ENCODE measurements around the gene SLC26A9. TPM values are rescaled to one million over a fixed set of nuclear protein-coding genes. Genes with fewer than 3 reads are reported as not detected.

SLC26A9 gene
- total and polyA plus RNA-seq, 2 donors (not counting 1 experiment from before 2014, with no cell fraction given): not detected

DNA sequence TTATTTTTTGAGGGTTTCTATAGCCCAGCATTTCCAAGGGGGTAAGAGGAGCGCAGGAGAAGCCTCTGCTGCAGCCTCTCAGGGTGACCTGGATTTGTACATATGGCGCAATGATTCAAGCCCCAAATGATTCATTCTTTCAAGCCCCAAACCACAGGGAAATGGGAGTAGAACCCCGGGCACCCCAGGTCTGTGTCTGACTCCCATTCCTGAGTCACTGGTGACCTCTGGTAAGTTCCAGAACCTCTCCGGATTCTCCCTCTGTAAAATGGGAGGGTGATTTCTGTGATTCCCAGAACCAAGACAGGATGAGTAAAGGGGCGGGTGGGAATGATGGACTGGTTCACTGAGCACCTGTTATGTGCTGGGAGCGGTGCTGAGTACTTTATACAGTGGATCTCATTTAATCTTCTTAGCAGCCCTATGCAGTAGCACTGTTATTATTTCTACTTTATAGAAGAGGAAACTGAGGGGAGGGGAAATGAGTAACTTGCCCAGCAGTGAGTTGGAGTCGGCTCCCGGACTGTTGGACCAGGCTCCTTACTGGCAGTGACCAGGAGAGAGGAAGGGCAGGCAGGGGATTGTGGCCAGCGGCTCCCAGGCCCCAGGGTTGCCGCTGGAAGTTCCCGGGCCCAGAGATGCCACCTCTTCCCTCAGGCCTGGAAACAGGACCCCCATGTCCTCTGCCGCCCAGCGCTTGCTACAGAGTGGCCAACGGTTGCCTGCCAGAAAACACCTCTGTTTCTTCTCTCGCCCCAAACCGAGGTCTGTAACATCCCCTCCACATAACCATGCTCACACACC lies 20.3 kb upstream of the SLC26A9 start:
- Mint-ChIP-seq H3K9me3 (ENCODE audit: insufficient read depth) (no peaks in the 10 kb centered on the region), H3K27ac (no peak overlapping the region), H3K4me3 (no peak overlapping the region), H3K27me3 (peaks cover 17% of the 10 kb centered on the region), H3K4me1 (no peaks in the 10 kb centered on the region)
- H3K4me2 ChIP-seq (replicated peaks; ENCODE audit: low read depth, low read length, poor library complexity, severe bottlenecking): no peak overlapping the region
- no peak for ATAC-seq (ENCODE audit: low read depth)
- no peak overlapping the region for H3K9ac ChIP-seq (ENCODE audit: low read length)
- intact Hi-C loops (cut with micrococcal nuclease): no loop called here
- POLR2A ChIA-PET: no interaction called here
- H3K79me2 ChIP-seq (ENCODE audit: control insufficient read depth, insufficient read depth, low read length): no peaks in the 10 kb centered on the region
- H3K4me3 ChIP-seq (ENCODE audit: control extremely low read depth in 1 of 5, extremely low read depth in 1 of 5, insufficient read depth in 1 of 5, low read depth in 2 of 5, low read length in 4 of 5): no peak overlapping the region
- 93% methylated on average over 14 of the region's 16 CpGs for WGBS (ENCODE audit: insufficient coverage)
- H3K36me3 ChIP-seq (replicated peaks in 1 of 2; ENCODE audit: control extremely low read depth in 1 of 2, control insufficient read depth in 1 of 2, extremely low read depth in 1 of 2, insufficient read depth in 2 of 2, low read length in 1 of 2): no peaks in the 10 kb centered on the region
- CTCF ChIA-PET: interaction anchor here (1.6 to 2.2 kb wide), 2 partner anchors 14 kb away, joined by 5 to 10 read pairs; no protein-coding TSS in a partner anchor
- no peak for TF ChIP-seq EZH2 (IDR thresholded peaks at IDR 0.05; ENCODE audit: borderline replicate concordance, insufficient read depth, low read depth, low read length, poor library complexity, severe bottlenecking)
- TF ChIP-seq, protein P1, sequence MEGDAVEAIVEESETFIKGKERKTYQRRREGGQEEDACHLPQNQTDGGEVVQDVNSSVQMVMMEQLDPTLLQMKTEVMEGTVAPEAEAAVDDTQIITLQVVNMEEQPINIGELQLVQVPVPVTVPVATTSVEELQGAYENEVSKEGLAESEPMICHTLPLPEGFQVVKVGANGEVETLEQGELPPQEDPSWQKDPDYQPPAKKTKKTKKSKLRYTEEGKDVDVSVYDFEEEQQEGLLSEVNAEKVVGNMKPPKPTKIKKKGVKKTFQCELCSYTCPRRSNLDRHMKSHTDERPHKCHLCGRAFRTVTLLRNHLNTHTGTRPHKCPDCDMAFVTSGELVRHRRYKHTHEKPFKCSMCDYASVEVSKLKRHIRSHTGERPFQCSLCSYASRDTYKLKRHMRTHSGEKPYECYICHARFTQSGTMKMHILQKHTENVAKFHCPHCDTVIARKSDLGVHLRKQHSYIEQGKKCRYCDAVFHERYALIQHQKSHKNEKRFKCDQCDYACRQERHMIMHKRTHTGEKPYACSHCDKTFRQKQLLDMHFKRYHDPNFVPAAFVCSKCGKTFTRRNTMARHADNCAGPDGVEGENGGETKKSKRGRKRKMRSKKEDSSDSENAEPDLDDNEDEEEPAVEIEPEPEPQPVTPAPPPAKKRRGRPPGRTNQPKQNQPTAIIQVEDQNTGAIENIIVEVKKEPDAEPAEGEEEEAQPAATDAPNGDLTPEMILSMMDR (IDR thresholded peaks at IDR 0.05): no peak
- DNase-seq: no peak
- H3K27ac ChIP-seq (ENCODE audit: low read length in 2 of 2): no peak overlapping the region
- H3K27me3 ChIP-seq (replicated peaks in 1 of 4; ENCODE audit: control extremely low read depth in 1 of 4, control insufficient read depth in 3 of 4, insufficient read depth in 4 of 4, low read length in 3 of 4): no peaks in the 10 kb centered on the region
- no peaks in the 10 kb centered on the region for H3K4me1 ChIP-seq (ENCODE audit: control insufficient read depth in 2 of 2, insufficient read depth in 2 of 2, low read length in 2 of 2)
- H2AFZ ChIP-seq (ENCODE audit: insufficient read depth, low read depth, low read length, poor library complexity, severe bottlenecking): no peak overlapping the region
- H4K20me1 ChIP-seq (ENCODE audit: control insufficient read depth, insufficient read depth, low read length, poor library complexity, severe bottlenecking): no peaks in the 10 kb centered on the region
- no peaks in the 10 kb centered on the region for H3K9me3 ChIP-seq (ENCODE audit: control extremely low read depth in 1 of 3, control insufficient read depth in 2 of 3, insufficient read depth in 1 of 3, low read length in 2 of 3)

DNA sequence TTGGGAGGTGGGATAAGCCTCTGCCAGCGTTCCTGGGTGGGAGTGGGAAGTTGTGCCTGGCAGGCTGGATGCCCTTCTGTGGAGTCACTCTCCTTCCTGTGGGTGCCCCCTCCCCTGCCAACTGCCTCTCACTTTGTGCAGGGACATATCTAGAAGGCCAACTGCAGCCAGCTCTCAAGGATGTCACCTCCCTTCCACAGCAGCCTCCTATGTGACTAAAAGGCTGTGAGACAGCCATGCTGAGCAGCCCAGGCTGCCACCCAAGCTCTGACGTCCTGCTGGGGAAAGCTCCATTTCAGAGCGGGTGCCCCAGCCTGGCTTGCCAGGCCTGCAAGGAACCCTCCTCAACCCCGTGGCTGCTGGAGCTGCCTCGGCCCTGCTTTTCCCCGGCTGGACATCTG lies 19.6 kb upstream of the SLC26A9 start:
- Mint-ChIP-seq H3K9me3 (ENCODE audit: insufficient read depth) (no peaks in the 10 kb centered on the region), H3K4me3 (no peak overlapping the region), H3K4me1 (no peaks in the 10 kb centered on the region), H3K27me3 (peaks cover 17% of the 10 kb centered on the region), H3K27ac (no peak overlapping the region)
- Histone ChIP-seq H3K4me2 (replicated peaks; ENCODE audit: low read depth, low read length, poor library complexity, severe bottlenecking) (no peak overlapping the region), H3K79me2 (ENCODE audit: control insufficient read depth, insufficient read depth, low read length) (no peaks in the 10 kb centered on the region), H3K9me3 (ENCODE audit: control extremely low read depth in 1 of 3, control insufficient read depth in 2 of 3, insufficient read depth in 1 of 3, low read length in 2 of 3) (no peaks in the 10 kb centered on the region), H3K27me3 (replicated peaks in 1 of 4; ENCODE audit: control extremely low read depth in 1 of 4, control insufficient read depth in 3 of 4, insufficient read depth in 4 of 4, low read length in 3 of 4) (no peaks in the 10 kb centered on the region), H3K9ac (ENCODE audit: low read length) (no peak overlapping the region), H2AFZ (ENCODE audit: insufficient read depth, low read depth, low read length, poor library complexity, severe bottlenecking) (no peak overlapping the region), H3K4me1 (ENCODE audit: control insufficient read depth in 2 of 2, insufficient read depth in 2 of 2, low read length in 2 of 2) (no peaks in the 10 kb centered on the region), H3K27ac (ENCODE audit: low read length in 2 of 2) (no peak overlapping the region), H3K4me3 (ENCODE audit: control extremely low read depth in 1 of 5, extremely low read depth in 1 of 5, insufficient read depth in 1 of 5, low read depth in 2 of 5, low read length in 4 of 5) (no peak overlapping the region), H4K20me1 (ENCODE audit: control insufficient read depth, insufficient read depth, low read length, poor library complexity, severe bottlenecking) (no peaks in the 10 kb centered on the region), H3K36me3 (replicated peaks in 1 of 2; ENCODE audit: control extremely low read depth in 1 of 2, control insufficient read depth in 1 of 2, extremely low read depth in 1 of 2, insufficient read depth in 2 of 2, low read length in 1 of 2) (no peaks in the 10 kb centered on the region)
- TF ChIP-seq, protein P1 (IDR thresholded peaks at IDR 0.05): no peak
- no peak for TF ChIP-seq EZH2 (IDR thresholded peaks at IDR 0.05; ENCODE audit: borderline replicate concordance, insufficient read depth, low read depth, low read length, poor library complexity, severe bottlenecking)
- intact Hi-C loops (cut with micrococcal nuclease): no loop called here
- POLR2A ChIA-PET: no interaction called here
- CTCF ChIA-PET: interaction anchor here (1.6 kb wide), 1 partner anchor 15 kb away, joined by 5 read pairs; no protein-coding TSS in a partner anchor
- DNase-seq (no peak), ATAC-seq (ENCODE audit: low read depth) (no peak)
- 92% methylated on average over 6 of the region's 6 CpGs for WGBS (ENCODE audit: insufficient coverage)
